DMS53 treated with DMSO at 0.1 percent for 48 hours (cell line): Measurements from ENCODE around the gene TMUB2.

Experiments
- DNase-seq: peaks from one replicate; lab custom pipeline; 2025; ENCODE audit not compliant: unreplicated experiment; lab: John Stamatoyannopoulos, UW

The TMUB2 gene

GRCh38 chr17:44176671-44177501, 9.9 kb upstream of the TMUB2 start:
- no peak for DNase-seq

- no peak for DNase-seq
Measured at GRCh38 chr17:44177640-44178039, 9.1 kb upstream of the TMUB2 start.

- DNase-seq: no peak
Measured at GRCh38 chr17:44178133-44178532, 8.6 kb upstream of the TMUB2 start.

- no peak for DNase-seq
Measured at GRCh38 chr17:44183024-44183423, 3.7 kb upstream of the TMUB2 start.

GRCh38 chr17:44184212-44184810, 2.5 kb upstream of the TMUB2 start:
- DNase-seq: no peak

- no peak for DNase-seq
Measured at GRCh38 chr17:44187131-44187899, 543 bp downstream of the TMUB2 start.

GRCh38 chr17:44188576-44189403, 2.0 kb downstream of the TMUB2 start:
- DNase-seq: no peak

GRCh38 chr17:44190481-44190880, 3.7 kb downstream of the TMUB2 start:
- DNase-seq: no peak

GRCh38 chr17:44191369-44191768, 4.6 kb downstream of the TMUB2 start:
- DNase-seq: no peak

GRCh38 chr17:44191941-44192496, 5.2 kb downstream of the TMUB2 start:
- no peak for DNase-seq

- DNase-seq: no peak
Measured at GRCh38 chr17:44192750-44193149, 6.0 kb downstream of the TMUB2 start.

GRCh38 chr17:44193326-44194084, 6.7 kb downstream of the TMUB2 start:
- DNase-seq: no peak

- no peak for DNase-seq
Measured at GRCh38 chr17:44197107-44197506, 10.3 kb downstream of the TMUB2 start.

- DNase-seq: no peak
Measured at GRCh38 chr17:44197980-44198720, 11.4 kb downstream of the TMUB2 start.

- DNase-seq: peak; percentile 27
Measured at GRCh38 chr17:44198721-44199552, 12.2 kb downstream of the TMUB2 start.

- DNase-seq: peak; percentile 95
Measured at GRCh38 chr17:44199553-44200477, 13.0 kb downstream of the TMUB2 start, which contains the start of gene ATXN7L3. Gene ATXN7L3, minus strand, starts transcription at chr17:44199884. Its CDS starts 1,814 bp downstream, at chr17:44198070.

GRCh38 chr17:44200478-44201155, 13.8 kb downstream of the TMUB2 start:
- DNase-seq: no peak
